K562 (cell line): ENCODE measurements around the gene SAPCD1. TPM values are rescaled to one million over a fixed set of nuclear protein-coding genes. Genes with fewer than 3 reads are reported as not detected.
A peak's percentile ranks its signal among the peaks of the same experiment; 100 is the strongest.

Experiments
- ATAC-seq: fragments of 200-7000 bp; cut with Tn5 transposase; 3 replicates; pipeline ENCODE4 v1.9.1; 2020; ENCODE audit warnings: moderate library complexity
- BruUV-seq: library from RNA; stranded (reverse); fragments of 400-500 nt; replicated peaks from 2 replicates; lab custom pipeline; 2021; lab: Mats Ljungman, UMichigan
- CTCF ChIA-PET: fragments of 300-600 bp; formaldehyde crosslinking; extraction: SDS; loops from one replicate; lab custom pipeline; 2021; ENCODE audit warnings: low intra/inter-chr PET ratio; lab: Yijun Ruan, JAX
- POLR2A ChIA-PET: fragments of 300-600, 350-650 bp; sonication (Branson Sonifier 250); formaldehyde crosslinking; extraction: SDS; loops from one replicate; lab custom pipeline; 2021; ENCODE audit warnings: antibody characterized with exemption, inconsistent platforms; lab: Yijun Ruan, JAX
- DNase-seq, 4 experiments: peaks; one replicate each; pipeline versions ENCODE4 v3.0.0 to v3.0.0-alpha.2; 2011 to 2018; ENCODE audit warnings: low spot score in 3 of 4, mixed read lengths in 3 of 4; ENCODE audit errors: extremely low read depth in 1 of 4
- FAIRE-seq: peaks from 2 replicates; lab custom pipeline; 2011; peaks lifted over from hg19 to GRCh38; lab: Jason Lieb, UNC
- H2AFZ ChIP-seq: 2 replicates; pipeline ENCODE4 v1.6.0; 2011; ENCODE audit warnings: low read depth, low read length, control low read depth, inconsistent platforms
- H3K27ac ChIP-seq: fragments of 200-600 bp; 3 replicates; pipeline ENCODE4 v1.8.0; 2011; ENCODE audit warnings: low read depth, mild to moderate bottlenecking, control low read depth, inconsistent platforms, low read length, moderate library complexity, mixed read lengths; ENCODE audit errors: extremely low read depth
- H3K27me3 ChIP-seq, 2 experiments: fragments of 300-600 bp in 1 of 2; 2 replicates in 1 of 2; 3 replicates in 1 of 2; pipeline versions ENCODE4 v1.6.0 to v1.8.0; 2011; ENCODE audit warnings: inconsistent platforms in 2 of 2, low read length in 2 of 2, mild to moderate bottlenecking in 1 of 2, mixed read lengths in 1 of 2, moderate library complexity in 1 of 2; ENCODE audit not compliant: control insufficient read depth in 2 of 2, insufficient read depth in 2 of 2
- H3K36me3 ChIP-seq: fragments of 300-600 bp; 3 replicates; pipeline ENCODE4 v1.8.0; 2011; ENCODE audit warnings: mild to moderate bottlenecking, low read length, inconsistent platforms; ENCODE audit not compliant: control insufficient read depth, insufficient read depth
- H3K4me1 ChIP-seq, 2 experiments: fragments of 200-600 bp in 1 of 2; replicated peaks in 1 of 2; 2 replicates in 1 of 2; 3 replicates in 1 of 2; pipeline versions ENCODE4 v1.5.1 to v1.8.0; 2011; ENCODE audit warnings: inconsistent platforms in 2 of 2, low read length in 2 of 2, mild to moderate bottlenecking in 1 of 2, mixed read lengths in 1 of 2, moderate library complexity in 1 of 2; ENCODE audit not compliant: control insufficient read depth in 2 of 2, insufficient read depth in 2 of 2
- H3K4me2 ChIP-seq: 2 replicates; pipeline ENCODE4 v1.6.1; 2011; ENCODE audit warnings: low read length, control low read depth, inconsistent platforms, mixed read lengths; ENCODE audit not compliant: insufficient read depth
- H3K4me3 ChIP-seq: fragments of 200-600 bp; sonication (generic), shearing (Covaris generic); 2 replicates; pipeline ENCODE4 v1.5.1; 2016; ENCODE audit warnings: control low read depth, inconsistent platforms
- H3K79me2 ChIP-seq: fragments of 200-600 bp; 3 replicates; pipeline ENCODE4 v1.8.0; 2011; ENCODE audit warnings: low read length, inconsistent platforms; ENCODE audit not compliant: control insufficient read depth, insufficient read depth
- H3K9ac ChIP-seq, 2 experiments: 2 replicates each; pipeline versions ENCODE4 v1.6.0 to v1.6.1; 2011; ENCODE audit warnings: low read depth in 2 of 2, low read length in 2 of 2, control low read depth in 1 of 2, inconsistent platforms in 1 of 2, mild to moderate bottlenecking in 1 of 2, mixed read lengths in 1 of 2; ENCODE audit not compliant: insufficient read depth in 1 of 2
- H3K9me1 ChIP-seq: one replicate; pipeline ENCODE4 v1.6.0; 2011; ENCODE audit warnings: inconsistent platforms, mild to moderate bottlenecking, low read length, moderate library complexity; ENCODE audit not compliant: control insufficient read depth, insufficient read depth
- H3K9me3 ChIP-seq: replicated peaks from 2 replicates; pipeline ENCODE4 v1.5.1; 2011; ENCODE audit warnings: low read depth, low read length, inconsistent platforms; ENCODE audit not compliant: control insufficient read depth, insufficient read depth
- H4K20me1 ChIP-seq: replicated peaks from 2 replicates; pipeline ENCODE4 v1.6.1; 2011; ENCODE audit warnings: low read length, inconsistent platforms, mixed read lengths; ENCODE audit not compliant: control insufficient read depth, insufficient read depth
- CBFA2T3 ChIP-seq: fragments of 450-650 bp; IDR thresholded peaks from 2 replicates; pipeline ENCODE4 v1.6.1; 2017
- FIP1L1 ChIP-seq: fragments of 200-400 bp; formaldehyde crosslinking; IDR thresholded peaks from 2 replicates; pipeline ENCODE4 v1.6.1; 2018; ENCODE audit warnings: mild to moderate bottlenecking, low read depth, low read length; ENCODE audit not compliant: poor library complexity, severe bottlenecking
- LCOR ChIP-seq: sonication (generic); formaldehyde crosslinking; IDR thresholded peaks from 2 replicates; pipeline ENCODE4 v1.8.0; 2022; ENCODE audit warnings: mild to moderate bottlenecking, missing genetic modification reagents
- OTX1 ChIP-seq: fragments of 450-650 bp; formaldehyde crosslinking; IDR thresholded peaks from 2 replicates; pipeline ENCODE4 v1.4.0; 2022; ENCODE audit warnings: mild to moderate bottlenecking
- PCBP2 ChIP-seq: fragments of 200-400 bp; formaldehyde crosslinking; IDR thresholded peaks from 2 replicates; pipeline ENCODE4 v1.6.1; 2018; ENCODE audit warnings: low read length, low read depth, mild to moderate bottlenecking, moderate library complexity; ENCODE audit not compliant: poor library complexity, severe bottlenecking
- RBBP5 ChIP-seq: fragments of 200-600 bp; sonication (generic); IDR thresholded peaks from 2 replicates; pipeline ENCODE4 v1.6.1; 2012; ENCODE audit warnings: borderline replicate concordance, mild to moderate bottlenecking, low read length, control low read depth, inconsistent platforms; ENCODE audit not compliant: insufficient read depth, poor library complexity, severe bottlenecking
- ZFX ChIP-seq: sonication (generic); formaldehyde crosslinking; IDR thresholded peaks from 2 replicates; pipeline ENCODE4 v1.8.0; 2022; ENCODE audit warnings: mild to moderate bottlenecking, missing genetic modification reagents, moderate library complexity
- ZNF445 ChIP-seq: fragments of 250-450 bp; sonication (Bioruptor Pico); IDR thresholded peaks from 2 replicates; pipeline ENCODE4 v1.4.0; 2020; ENCODE audit warnings: low read depth, mild to moderate bottlenecking, moderate library complexity
- ZNF57 ChIP-seq: fragments of 450-650 bp; formaldehyde crosslinking; IDR thresholded peaks from 2 replicates; pipeline ENCODE4 v1.4.0; 2020; ENCODE audit warnings: mild to moderate bottlenecking, moderate library complexity
- ZNF830 ChIP-seq: fragments of 250-450 bp; sonication (Bioruptor Pico); IDR thresholded peaks from 2 replicates; pipeline ENCODE4 v1.5.0; 2021; ENCODE audit warnings: mild to moderate bottlenecking
- WGBS: fragments of 100-300 bp; shearing (Covaris generic); methylation state at CpG from one replicate; pipeline ENCODE4 v1.1.6; 2016; ENCODE audit warnings: low coverage, mixed read lengths; ENCODE audit not compliant: insufficient coverage; ENCODE audit errors: missing lambda C conversion rate; 5-methylcytosine and 5-hydroxymethylcytosine counted together
- in situ Hi-C: fragments of 300-500 bp; cut with MboI; formaldehyde crosslinking; loops from 4 replicates; pipeline ENCODE4 v1.15.0; 2018; ENCODE audit warnings: inconsistent platforms, mixed read lengths
- intact Hi-C: fragments of 100-400 bp; cut with micrococcal nuclease; formaldehyde crosslinking; loops from 2 replicates; pipeline ENCODE4 v1.14.2; 2022
- polyA plus RNA-seq, 8 experiments: library from polyadenylated mRNA; depleted of rRNA in 4 of 8; stranded (reverse) in 5 of 8; unstranded in 3 of 8; fragments of >200 nt; fragmentation: Nextera tagmentation in 2 of 8; fragmentation: Illumina TruSeq in 1 of 8; extraction: Ambion mirVana in 2 of 8; extraction: Trizol in 1 of 8; gene quantifications; 2 replicates each; pipeline versions ENCODE4 v1.2.1 to v1.2.3, GENCODE V29; 2011 to 2014; ENCODE audit warnings: inconsistent platforms in 1 of 8, missing spikeins in 1 of 8
- total RNA-seq, 7 experiments: library from RNA; depleted of rRNA in 6 of 7; stranded (reverse); fragments of >200 nt in 6 of 7; fragmentation: Illumina TruSeq in 2 of 7; extraction: Trizol in 2 of 7; gene quantifications; 2 replicates each; pipeline versions ENCODE4 v1.2.1 to v1.2.3, GENCODE V29; 2011 to 2021; ENCODE audit warnings: low replicate concordance in 1 of 7
- TF ChIP-seq, protein P1 (sequence below): fragments of 250-450 bp; sonication (Bioruptor Pico); IDR thresholded peaks from 2 replicates; pipeline ENCODE4 v1.9.0; 2021; ENCODE audit warnings: mild to moderate bottlenecking, inconsistent platforms
- TF ChIP-seq, protein P2 (sequence below): sonication (generic); formaldehyde crosslinking; IDR thresholded peaks from 2 replicates; pipeline ENCODE4 v1.9.0; 2022; ENCODE audit warnings: mild to moderate bottlenecking, missing genetic modification reagents

Gene SAPCD1
- total and polyA plus RNA-seq, 9 of the 15 experiments (the other 6 are each of a cell fraction or from before 2014, with no cell fraction given) = 2.6 to 30.2 (median 7.4) TPM

DNA sequence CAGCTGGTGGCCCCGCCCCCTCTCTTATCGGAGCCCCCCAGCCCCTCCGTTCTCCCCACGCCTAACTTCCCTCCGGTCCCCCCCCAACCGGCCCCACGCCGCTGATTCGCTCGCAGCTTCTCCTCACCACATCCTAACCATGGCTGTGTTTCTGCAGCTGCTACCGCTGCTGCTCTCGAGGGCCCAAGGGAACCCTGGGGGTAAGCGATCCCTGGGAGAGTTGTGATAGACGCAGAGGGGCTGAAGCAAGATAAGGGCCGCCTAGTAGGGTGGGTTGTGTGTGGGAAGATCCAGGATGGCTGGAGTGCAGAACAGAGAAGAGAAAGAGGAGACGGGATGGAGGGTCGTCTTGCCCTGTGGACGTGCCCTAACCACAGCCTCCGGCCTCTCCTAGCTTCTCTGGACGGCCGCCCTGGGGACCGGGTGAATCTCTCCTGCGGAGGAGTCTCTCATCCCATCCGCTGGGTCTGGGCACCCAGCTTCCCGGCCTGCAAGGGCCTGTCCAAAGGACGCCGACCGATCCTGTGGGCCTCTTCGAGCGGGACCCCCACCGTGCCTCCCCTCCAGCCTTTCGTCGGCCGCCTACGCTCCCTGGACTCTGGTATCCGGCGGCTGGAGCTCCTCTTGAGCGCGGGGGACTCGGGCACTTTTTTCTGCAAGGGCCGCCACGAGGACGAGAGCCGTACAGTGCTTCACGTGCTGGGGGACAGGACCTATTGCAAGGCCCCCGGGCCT lies 39.0 kb upstream of the SAPCD1 start, which contains the start of gene MPIG6B:
Gene MPIG6B (plus strand): TSS at position 129 of the 735 bp plus-strand sequence. CDS start 11 bp downstream, at position 140.
- CTCF ChIA-PET = no interaction called here
- Histone ChIP-seq H3K27ac (no peak within 1 kb of the TSS), H2AFZ (peak within 1 kb of the TSS; percentile 44), H3K4me1 (peaks cover 35 to 46% of the 10 kb centered on the region in 2 experiments), H3K4me3 (no peak within 1 kb of the TSS), H3K79me2 (no peaks in the 10 kb centered on the region), H3K9me1 (peaks cover 5% of the 10 kb centered on the region), H3K9me3 (no peaks in the 10 kb centered on the region), H3K4me2 (peak within 1 kb of the TSS; percentile 2; the same call in 1 of the 2 replicates), H4K20me1 (no peaks in the 10 kb centered on the region), H3K9ac (peak within 1 kb of the TSS in 1 of 2 experiments; percentile 79; a peak in 2 of 4 replicates), H3K27me3 (no peaks in the 10 kb centered on the region), H3K36me3 (peaks cover 23% of the 10 kb centered on the region; the same call in 2 of the 3 replicates)
- in situ Hi-C loops (no loop called here), intact Hi-C loops (no loop called here)
- POLR2A ChIA-PET = interaction anchor here (0.5 to 15.0 kb wide), 21 partner anchors 12 to 478 kb away, joined by 3 to 236 read pairs (median 4); partner anchors contain the start of genes ABHD16A, C6orf47, CLIC1 and CSNK2B
- WGBS = 60% methylated on average over 46 of the region's 46 CpGs
- peak; percentile 5; the same call in 2 of the 3 replicates for ATAC-seq
- FAIRE-seq = no peak
- BruUV-seq = no TSS peak
- peak in 2 of 4 experiments; percentile 58 to 71 for DNase-seq
- 0 out of 2 replicates have a peak, but pooled peaks have one; percentile 35 for TF ChIP-seq ZNF57 (CRISPR knock-in tag)
- TF ChIP-seq ZNF445 (CRISPR knock-in tag) = no peak
- TF ChIP-seq, protein P1, sequence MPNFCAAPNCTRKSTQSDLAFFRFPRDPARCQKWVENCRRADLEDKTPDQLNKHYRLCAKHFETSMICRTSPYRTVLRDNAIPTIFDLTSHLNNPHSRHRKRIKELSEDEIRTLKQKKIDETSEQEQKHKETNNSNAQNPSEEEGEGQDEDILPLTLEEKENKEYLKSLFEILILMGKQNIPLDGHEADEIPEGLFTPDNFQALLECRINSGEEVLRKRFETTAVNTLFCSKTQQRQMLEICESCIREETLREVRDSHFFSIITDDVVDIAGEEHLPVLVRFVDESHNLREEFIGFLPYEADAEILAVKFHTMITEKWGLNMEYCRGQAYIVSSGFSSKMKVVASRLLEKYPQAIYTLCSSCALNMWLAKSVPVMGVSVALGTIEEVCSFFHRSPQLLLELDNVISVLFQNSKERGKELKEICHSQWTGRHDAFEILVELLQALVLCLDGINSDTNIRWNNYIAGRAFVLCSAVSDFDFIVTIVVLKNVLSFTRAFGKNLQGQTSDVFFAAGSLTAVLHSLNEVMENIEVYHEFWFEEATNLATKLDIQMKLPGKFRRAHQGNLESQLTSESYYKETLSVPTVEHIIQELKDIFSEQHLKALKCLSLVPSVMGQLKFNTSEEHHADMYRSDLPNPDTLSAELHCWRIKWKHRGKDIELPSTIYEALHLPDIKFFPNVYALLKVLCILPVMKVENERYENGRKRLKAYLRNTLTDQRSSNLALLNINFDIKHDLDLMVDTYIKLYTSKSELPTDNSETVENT = peak; percentile 66; the same call in 1 of the 2 replicates
- TF ChIP-seq, protein P2, sequence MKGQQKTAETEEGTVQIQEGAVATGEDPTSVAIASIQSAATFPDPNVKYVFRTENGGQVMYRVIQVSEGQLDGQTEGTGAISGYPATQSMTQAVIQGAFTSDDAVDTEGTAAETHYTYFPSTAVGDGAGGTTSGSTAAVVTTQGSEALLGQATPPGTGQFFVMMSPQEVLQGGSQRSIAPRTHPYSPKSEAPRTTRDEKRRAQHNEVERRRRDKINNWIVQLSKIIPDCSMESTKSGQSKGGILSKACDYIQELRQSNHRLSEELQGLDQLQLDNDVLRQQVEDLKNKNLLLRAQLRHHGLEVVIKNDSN (CRISPR knock-in tag) = 0 out of 2 replicates have a peak, but pooled peaks have one; percentile 8
- peak; percentile 34 for TF ChIP-seq FIP1L1
- 0 out of 2 replicates have a peak, but pooled peaks have one; percentile 43 for TF ChIP-seq ZFX (CRISPR knock-in tag)
- TF ChIP-seq ZNF830 (CRISPR knock-in tag) = no peak
- peak; percentile 13 for TF ChIP-seq RBBP5
- TF ChIP-seq PCBP2 = no peak
- peak; percentile 50 for TF ChIP-seq CBFA2T3
- 0 out of 2 replicates have a peak, but pooled peaks have one; percentile 41 for TF ChIP-seq LCOR (CRISPR knock-in tag)
- TF ChIP-seq OTX1 (CRISPR knock-in tag) = peak; percentile 11; the same call in 1 of the 2 replicates
